GM19395 (cell line): ENCODE data around the gene NFATC3.

Experiments
- ATAC-seq: cut with Tn5 transposase; IDR thresholded peaks from one replicate; pipeline ENCODE4 v1.9.1; 2021; ENCODE audit warnings: mild to moderate bottlenecking, moderate library complexity; ENCODE audit not compliant: unreplicated experiment

NFATC3 gene

DNA sequence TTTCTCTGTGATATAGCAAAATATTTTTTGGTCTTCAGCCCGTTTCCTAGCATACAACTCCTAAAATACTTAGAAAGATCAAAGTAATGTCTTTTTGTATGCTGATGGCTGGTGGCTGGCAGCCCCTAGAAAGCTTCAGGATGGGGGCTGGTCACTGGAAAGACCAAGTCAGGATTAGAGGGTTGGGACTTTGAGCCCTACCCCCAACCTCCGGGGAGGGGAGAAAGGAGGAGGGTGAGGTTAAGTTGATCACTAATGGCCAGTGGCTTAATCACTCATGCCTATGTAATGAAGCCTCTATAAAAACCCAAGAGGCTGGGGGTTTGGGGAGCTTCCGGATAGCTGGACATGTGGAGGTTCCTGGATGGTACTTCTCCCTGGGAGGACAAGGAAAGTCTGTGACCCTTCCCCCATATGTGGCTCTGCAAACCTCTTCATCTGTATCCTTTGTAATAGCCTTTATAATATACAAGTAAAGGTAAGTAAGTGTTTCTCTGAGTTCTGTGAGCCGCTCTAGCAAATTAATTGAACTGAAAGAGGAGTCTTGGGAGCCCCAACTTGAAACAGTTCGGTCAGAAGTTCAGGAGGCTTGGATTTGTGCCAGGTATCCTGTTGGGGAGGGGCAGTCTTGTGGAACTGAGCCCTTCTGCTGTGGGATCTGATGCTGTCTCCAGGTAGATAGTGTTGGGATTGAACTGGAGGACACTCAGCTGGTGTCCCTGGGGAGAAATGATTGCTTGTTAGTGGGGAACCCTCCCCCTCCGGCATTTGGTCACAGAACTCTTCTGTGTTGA, 182.6 kb downstream of the NFATC3 start:
- ATAC-seq: no peak

DNA sequence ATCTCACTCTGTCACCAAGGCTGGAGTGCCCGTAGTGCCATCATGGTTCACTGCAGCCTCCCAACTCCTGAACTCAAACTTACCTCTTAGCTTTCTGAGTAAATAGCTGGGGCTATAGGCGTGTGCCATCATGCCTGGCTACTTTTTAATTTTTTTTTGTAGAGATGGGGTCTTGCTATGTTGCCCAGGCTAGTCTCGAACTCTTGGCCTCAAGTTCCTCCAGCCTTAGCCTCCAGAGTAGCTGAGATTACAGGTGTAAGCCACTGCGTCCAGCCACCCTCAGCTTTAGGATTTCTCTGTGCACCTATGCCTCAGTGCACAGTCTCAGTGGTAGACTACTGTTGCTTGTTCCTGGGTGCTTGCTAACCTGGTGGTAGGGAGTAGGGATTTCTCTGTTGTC, 184.6 kb downstream of the NFATC3 start:
- ATAC-seq: no peak

DNA sequence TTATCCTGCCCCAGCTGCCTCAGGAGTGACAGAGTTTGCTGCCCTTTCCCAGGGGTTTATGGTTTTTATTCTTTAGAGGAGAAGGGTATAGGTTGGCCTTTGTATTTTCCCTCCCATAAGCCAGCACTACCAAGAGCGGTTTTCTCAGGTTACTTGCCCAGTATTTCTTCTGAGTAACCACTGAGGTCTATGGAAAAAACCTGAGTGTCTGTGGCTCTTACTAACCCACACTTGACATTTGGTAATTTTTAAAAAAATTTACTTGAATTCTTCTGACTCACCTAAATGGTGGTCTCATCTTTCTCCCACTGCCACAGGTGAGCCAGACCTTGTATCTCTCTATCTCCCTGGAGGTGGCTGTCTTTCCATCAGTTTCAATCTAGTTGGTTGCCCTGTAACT, 185.2 kb downstream of the NFATC3 start:
- no peak for ATAC-seq

DNA sequence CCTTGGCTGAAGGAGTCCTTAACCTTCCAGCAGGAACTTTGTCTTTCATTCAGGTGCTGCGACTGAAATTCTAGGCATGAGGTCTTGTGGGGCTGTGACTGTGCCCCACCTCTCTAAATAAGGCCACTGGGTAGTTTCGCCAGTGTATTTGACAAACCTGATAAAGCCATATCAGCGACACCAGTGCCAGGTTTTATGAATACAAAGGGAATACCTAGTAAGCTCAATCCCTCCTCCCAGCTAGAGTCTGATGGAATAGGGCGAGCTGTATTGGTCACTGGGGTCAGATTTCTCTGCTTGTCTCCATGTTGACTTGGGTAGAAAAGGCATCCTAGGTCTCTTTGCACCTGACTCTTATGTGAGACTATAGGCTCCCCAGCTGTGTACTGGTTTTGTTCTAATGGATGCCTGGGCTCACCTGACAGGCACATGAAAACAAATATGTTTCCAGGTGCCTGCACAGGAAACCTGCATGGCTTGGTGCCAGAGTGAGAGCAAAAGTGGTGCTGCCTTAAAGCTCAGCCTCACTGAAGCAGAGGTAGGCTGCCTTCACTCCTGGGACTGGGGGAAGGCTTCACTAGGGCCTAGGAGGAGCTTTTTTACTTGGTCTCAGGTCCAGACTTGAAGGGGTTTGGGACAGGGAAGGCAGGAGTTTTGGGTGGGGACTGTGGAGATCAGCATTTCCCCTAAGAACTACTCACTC, 187.5 kb downstream of the NFATC3 start:
- no peak for ATAC-seq

DNA sequence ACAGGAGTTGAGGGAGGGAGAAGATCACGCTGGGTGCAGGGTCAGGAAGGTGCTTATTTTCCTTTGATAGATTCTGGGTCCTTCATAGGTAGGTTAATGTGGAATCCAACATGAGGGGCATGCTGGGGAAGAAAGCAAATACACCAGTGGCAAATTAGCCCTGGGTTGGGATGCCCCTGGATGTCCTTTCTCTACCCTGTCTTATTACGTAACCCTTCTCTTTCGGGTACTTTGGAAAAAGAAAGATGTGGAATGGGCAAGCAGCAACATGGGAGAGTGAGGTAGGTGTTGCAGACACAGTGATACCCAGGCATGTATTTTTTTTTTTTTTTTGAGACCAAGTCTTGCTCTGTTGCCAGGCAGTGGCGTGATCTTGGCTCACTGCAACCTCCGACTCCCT, 188.3 kb downstream of the NFATC3 start:
- no peak for ATAC-seq

DNA sequence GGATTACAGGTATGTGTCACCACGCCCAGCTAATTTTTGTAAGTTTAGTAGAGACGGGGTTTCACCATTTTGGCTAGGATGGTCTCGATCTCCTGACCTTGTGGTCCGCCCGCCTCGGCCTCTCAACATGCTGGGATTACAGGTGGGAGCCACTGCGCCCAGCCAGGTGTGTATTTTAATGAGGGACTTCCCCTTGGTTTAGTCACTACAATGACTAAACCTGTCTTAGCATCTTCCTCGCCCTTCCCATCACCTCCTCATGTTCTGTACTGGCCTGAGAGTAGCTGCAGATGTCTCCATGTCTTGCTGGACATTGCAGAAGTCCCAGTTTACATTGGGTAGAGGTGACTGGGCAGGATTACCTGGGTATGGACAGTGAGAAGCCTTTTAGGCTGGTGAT, 188.7 kb downstream of the NFATC3 start:
- no peak for ATAC-seq

DNA sequence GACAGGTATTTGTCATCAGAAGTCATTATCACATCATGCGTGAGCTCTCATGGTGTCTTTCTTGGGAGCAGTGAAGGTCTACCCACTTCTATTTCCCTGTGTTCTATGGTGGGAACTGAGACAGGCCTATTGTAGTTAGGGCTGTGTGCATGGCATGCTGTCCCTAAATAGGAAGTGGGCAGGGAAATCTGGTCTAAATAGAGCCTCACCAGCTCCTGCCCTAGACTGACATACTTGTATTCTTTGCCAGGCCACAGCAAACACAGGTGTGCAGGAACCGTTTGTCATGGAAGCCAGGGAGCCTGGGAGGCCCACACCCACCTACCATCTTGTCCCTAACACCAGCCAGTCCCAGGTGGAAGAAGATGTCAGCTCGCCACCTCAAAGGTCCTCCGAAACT, 189.3 kb downstream of the NFATC3 start:
- ATAC-seq: no peak

DNA sequence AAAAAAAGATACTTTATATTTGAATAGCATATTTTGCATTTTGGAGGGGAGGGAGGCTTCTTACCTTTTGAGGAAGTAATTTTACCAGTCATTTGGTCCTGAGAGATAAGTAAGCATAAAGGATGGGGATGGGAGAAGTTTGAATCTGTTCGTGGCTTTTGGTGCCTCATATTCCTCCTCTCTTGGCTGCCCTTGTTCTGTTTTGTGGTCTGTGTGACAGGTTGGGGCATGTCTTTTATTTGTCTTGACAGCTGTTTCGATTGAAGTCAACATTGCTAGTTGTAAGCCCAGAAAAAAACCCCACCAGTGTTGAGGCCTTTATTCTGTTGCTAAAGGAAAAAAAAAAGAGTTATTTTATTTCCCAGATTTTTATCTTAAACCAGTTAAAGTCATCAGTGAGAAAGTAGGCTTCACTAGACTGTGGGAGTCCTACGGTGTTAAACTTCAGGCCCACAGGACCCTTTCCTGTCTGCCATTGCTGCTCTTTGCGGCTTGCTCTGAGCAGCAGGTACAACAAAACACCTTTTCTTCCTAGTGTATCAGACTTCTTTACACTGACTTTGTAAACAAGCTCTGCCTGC, 190.5 kb downstream of the NFATC3 start:
- ATAC-seq: peak; percentile 75

DNA sequence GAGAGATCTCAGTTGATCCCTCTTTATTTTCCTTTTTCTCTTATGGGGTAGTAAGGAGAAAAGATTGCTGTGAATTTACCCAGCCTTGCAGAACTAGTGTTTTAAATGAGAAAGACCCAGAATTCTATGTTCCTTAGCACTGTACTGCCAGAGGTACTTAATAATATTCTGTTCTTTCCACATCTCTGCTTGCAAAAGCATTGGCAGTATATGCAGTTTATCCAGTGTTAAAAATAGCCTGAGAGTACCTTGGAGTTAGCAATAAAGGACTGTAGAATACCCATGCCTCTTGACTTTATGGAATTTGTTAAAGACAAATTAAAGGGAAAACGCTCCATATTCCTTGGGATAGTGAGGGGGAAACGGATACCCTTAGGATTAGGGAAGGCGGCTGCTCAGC, 191.1 kb downstream of the NFATC3 start:
- no peak for ATAC-seq
